Spinal cord (tissue), 10 donors: ENCODE measurements around the gene DCBLD1. TPM values are rescaled to one million over a fixed set of nuclear protein-coding genes. Genes with fewer than 3 reads are reported as not detected.

ENCODE experiments used
- DNase-seq, 6 donors: peaks; one replicate each; pipeline versions ENCODE4 v3.0.0 to v3.0.0-alpha.2; 2013 to 2015; ENCODE audit warnings: low spot score in 6 of 6, low read depth in 4 of 6
- H3K27ac ChIP-seq: one replicate; pipeline ENCODE4 v1.5.1; 2013; ENCODE audit warnings: low read depth, low read length, control low read depth
- H3K27me3 ChIP-seq: one replicate; pipeline ENCODE4 v1.6.1; 2013; ENCODE audit warnings: low read length; ENCODE audit not compliant: control insufficient read depth, insufficient read depth
- H3K36me3 ChIP-seq: one replicate; pipeline ENCODE4 v1.6.1; 2013; ENCODE audit warnings: low read length; ENCODE audit not compliant: control insufficient read depth, insufficient read depth
- H3K4me1 ChIP-seq: one replicate; pipeline ENCODE4 v1.6.1; 2013; ENCODE audit warnings: low read length; ENCODE audit not compliant: control insufficient read depth, insufficient read depth
- H3K4me3 ChIP-seq: one replicate; pipeline ENCODE4 v1.5.1; 2013; ENCODE audit warnings: low read depth, low read length, control low read depth
- H3K9me3 ChIP-seq: one replicate; pipeline ENCODE4 v1.6.1; 2013; ENCODE audit warnings: low read length; ENCODE audit not compliant: control insufficient read depth, insufficient read depth
- WGBS: methylation state at CpG from one replicate; pipeline ENCODE4 v1.1.5; 2013; ENCODE audit warnings: missing lambda C conversion rate; ENCODE audit not compliant: insufficient coverage; 5-methylcytosine and 5-hydroxymethylcytosine counted together
- polyA plus RNA-seq, 2 donors: library from polyadenylated mRNA; unstranded; fragments of 120-200 nt; gene quantifications; one replicate each; pipeline ENCODE4 v1.2.1, GENCODE V29; 2013; ENCODE audit not compliant: insufficient read length in 2 of 2
- total RNA-seq, 2 donors: library from RNA; depleted of rRNA in 1 of 2; stranded (reverse); fragments of 120-200 nt in 1 of 2; fragments of >200 nt in 1 of 2; gene quantifications; one replicate each; pipeline versions ENCODE4 v1.2.3 to v1.2.4, GENCODE V29; 2013 to 2014
- donor health status: healthy.

The DCBLD1 gene
- total and polyA plus RNA-seq, 4 donors: 7.5 to 9.4 (median 9.0) TPM

DNA sequence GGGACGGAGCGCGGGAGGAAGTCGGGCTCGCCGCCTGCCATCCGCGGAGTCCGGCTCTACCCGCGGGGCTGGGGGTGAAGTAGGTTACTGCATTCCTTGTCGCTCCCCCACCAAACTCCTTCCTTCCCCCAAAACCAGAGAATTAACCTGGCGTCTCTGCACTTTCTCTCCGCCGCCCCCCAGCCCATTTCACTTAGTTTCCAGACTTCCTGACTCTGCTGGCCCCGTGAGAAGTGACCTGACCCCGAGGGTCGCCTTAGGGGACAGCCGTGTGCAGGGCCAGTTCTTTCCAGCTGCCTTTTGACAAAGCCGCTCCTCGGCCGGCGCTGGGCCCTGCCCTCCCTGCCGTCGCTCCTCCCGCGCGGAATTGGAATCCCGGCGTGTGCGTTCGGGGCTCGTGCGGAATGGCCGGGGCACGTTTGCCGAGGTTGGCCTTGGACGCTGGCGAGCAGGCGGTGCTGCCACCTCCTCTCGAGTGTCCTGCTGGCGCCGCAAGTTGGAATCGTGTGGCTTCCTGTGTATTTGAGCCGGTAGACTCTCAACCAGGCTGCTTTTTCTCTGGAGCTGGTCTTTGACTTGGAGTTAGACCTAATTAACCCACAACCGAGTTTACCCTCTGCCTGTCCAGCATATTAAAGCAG, 650 bp downstream of the DCBLD1 start:
- Histone ChIP-seq H3K27ac (peak overlapping the region; percentile 81), H3K36me3 (no peaks in the 10 kb centered on the region), H3K27me3 (peaks cover 15% of the 10 kb centered on the region), H3K4me3 (peak overlapping the region; percentile 84), H3K4me1 (peaks cover 15% of the 10 kb centered on the region), H3K9me3 (peaks cover 2% of the 10 kb centered on the region)
- DNase-seq: peak in 5 of 6 donors; percentile 22 to 69 (median 43)
- WGBS: under 1% methylated on average over 37 of the region's 46 CpGs

- H3K27ac ChIP-seq: peak overlapping the region; percentile 81
- DNase-seq: peak in 1 of 6 donors; percentile 38
- 0% methylated on average over 4 of the region's 7 CpGs for WGBS
- peaks cover 15% of the 10 kb centered on the region for H3K27me3 ChIP-seq
- no peaks in the 10 kb centered on the region for H3K36me3 ChIP-seq
- peak overlapping the region; percentile 84 for H3K4me3 ChIP-seq
- peaks cover 2% of the 10 kb centered on the region for H3K9me3 ChIP-seq
- H3K4me1 ChIP-seq: peaks cover 15% of the 10 kb centered on the region
These were observed 1.2 kb downstream of the DCBLD1 start for GRCh38 chr6:117483645-117484016.

GRCh38 chr6:117484052-117484646, 1.7 kb downstream of the DCBLD1 start:
- no peaks in the 10 kb centered on the region for H3K36me3 ChIP-seq
- peaks cover 2% of the 10 kb centered on the region for H3K9me3 ChIP-seq
- WGBS: 100% methylated on average over 2 of the region's 8 CpGs
- H3K27ac ChIP-seq: no peak overlapping the region
- peaks cover 15% of the 10 kb centered on the region for H3K27me3 ChIP-seq
- H3K4me3 ChIP-seq: peak overlapping the region; percentile 84
- H3K4me1 ChIP-seq: peaks cover 15% of the 10 kb centered on the region
- DNase-seq: no peak

GRCh38 chr6:117485433-117485832, 3.0 kb downstream of the DCBLD1 start:
- Histone ChIP-seq H3K27me3 (peaks cover 15% of the 10 kb centered on the region), H3K36me3 (no peaks in the 10 kb centered on the region), H3K4me3 (no peak overlapping the region), H3K27ac (no peak overlapping the region), H3K9me3 (peaks cover 2% of the 10 kb centered on the region), H3K4me1 (peaks cover 15% of the 10 kb centered on the region)
- peak in 1 of 6 donors; percentile 5 for DNase-seq

DNA sequence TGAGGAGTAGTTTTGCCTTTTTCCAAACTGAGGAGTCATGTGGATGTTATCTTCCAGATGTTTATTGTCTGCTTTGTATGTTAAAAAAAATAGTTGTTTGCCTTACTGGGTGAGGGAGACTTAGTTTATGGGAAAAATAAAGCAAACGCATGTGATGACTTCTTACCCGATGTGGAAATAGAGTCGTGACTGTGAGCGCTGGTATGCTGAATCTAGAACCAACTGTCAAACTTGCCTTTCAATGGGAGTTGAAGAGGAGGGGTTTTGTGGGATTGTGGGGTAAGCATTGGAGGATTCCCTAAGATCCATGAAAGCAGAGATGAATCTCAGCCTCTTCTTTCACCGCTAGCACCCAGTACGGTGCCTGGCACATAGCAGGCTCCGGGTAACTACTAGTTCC, 5.3 kb downstream of the DCBLD1 start:
- WGBS: 94% methylated on average over 4 of the region's 7 CpGs
- Histone ChIP-seq H3K27ac (no peak overlapping the region), H3K36me3 (no peaks in the 10 kb centered on the region), H3K9me3 (peaks cover 2% of the 10 kb centered on the region), H3K4me1 (peaks cover 6% of the 10 kb centered on the region), H3K27me3 (peaks cover 3% of the 10 kb centered on the region), H3K4me3 (no peak overlapping the region)
- DNase-seq: no peak

- Histone ChIP-seq H3K4me1 (no peaks in the 10 kb centered on the region), H3K27me3 (no peaks in the 10 kb centered on the region), H3K36me3 (no peaks in the 10 kb centered on the region), H3K9me3 (peaks cover 2% of the 10 kb centered on the region), H3K27ac (no peak overlapping the region), H3K4me3 (no peak overlapping the region)
- WGBS: 81% methylated on average over 2 of the region's 2 CpGs
- DNase-seq: no peak
These were observed 6.5 kb downstream of the DCBLD1 start for GRCh38 chr6:117489003-117489402.

DNA sequence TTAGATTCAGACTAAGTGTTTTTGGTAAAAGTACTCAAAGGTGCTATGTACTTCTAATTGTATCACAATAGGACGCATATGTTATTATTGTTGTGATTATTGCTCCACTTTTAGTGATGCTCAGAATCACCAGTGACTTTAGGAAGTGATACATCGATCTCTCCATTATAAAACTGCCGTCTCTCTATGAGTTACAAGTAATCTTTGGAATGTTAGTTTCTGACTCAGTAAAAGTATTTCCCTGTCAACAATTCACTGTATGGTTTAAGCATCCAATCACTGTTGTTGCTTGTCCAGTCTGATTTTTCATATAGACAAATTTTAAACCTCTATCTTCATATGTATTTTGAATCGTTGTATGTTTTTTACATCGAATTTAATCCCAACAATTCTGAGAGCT, 9.4 kb downstream of the DCBLD1 start:
- no peak for DNase-seq
- Histone ChIP-seq H3K27me3 (no peaks in the 10 kb centered on the region), H3K36me3 (no peaks in the 10 kb centered on the region), H3K4me3 (no peak overlapping the region), H3K27ac (no peak overlapping the region), H3K4me1 (no peaks in the 10 kb centered on the region), H3K9me3 (no peaks in the 10 kb centered on the region)
- no CpG with 5 or more reads among the region's 5 CpGs for WGBS

- Histone ChIP-seq H3K36me3 (no peaks in the 10 kb centered on the region), H3K4me3 (no peak overlapping the region), H3K4me1 (no peaks in the 10 kb centered on the region), H3K9me3 (no peaks in the 10 kb centered on the region), H3K27me3 (no peaks in the 10 kb centered on the region), H3K27ac (no peak overlapping the region)
- DNase-seq: no peak
- no CpG with 5 or more reads among the region's 2 CpGs for WGBS
These were observed 11.0 kb downstream of the DCBLD1 start for GRCh38 chr6:117493470-117493869.

DNA sequence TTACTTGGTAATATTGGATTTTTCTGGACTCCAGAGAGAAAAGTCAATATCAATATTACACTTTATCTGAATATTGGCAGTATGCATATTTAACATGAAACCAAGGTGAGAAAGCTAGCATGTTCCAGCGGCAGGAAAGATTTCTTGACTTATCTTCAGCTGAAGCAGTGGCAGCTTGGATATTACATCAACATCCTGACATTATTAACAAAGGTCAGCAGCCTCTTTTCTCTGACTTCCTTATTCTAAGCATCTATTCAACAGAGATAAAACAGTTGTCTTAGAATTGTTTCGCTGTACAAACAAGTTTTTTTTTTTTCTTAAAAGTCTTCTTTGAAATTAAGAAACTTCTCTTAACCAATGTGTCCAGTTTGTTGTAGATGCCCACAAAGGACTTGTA, 11.8 kb downstream of the DCBLD1 start:
- Histone ChIP-seq H3K9me3 (no peaks in the 10 kb centered on the region), H3K4me3 (no peak overlapping the region), H3K27ac (no peak overlapping the region), H3K4me1 (no peaks in the 10 kb centered on the region), H3K27me3 (no peaks in the 10 kb centered on the region), H3K36me3 (no peaks in the 10 kb centered on the region)
- no peak for DNase-seq
- no CpG with 5 or more reads among the region's 2 CpGs for WGBS

GRCh38 chr6:117494694-117495318, 12.3 kb downstream of the DCBLD1 start:
- H3K36me3 ChIP-seq: no peaks in the 10 kb centered on the region
- H3K4me3 ChIP-seq: no peak overlapping the region
- H3K27me3 ChIP-seq: no peaks in the 10 kb centered on the region
- DNase-seq: no peak
- H3K27ac ChIP-seq: no peak overlapping the region
- H3K9me3 ChIP-seq: no peaks in the 10 kb centered on the region
- 91% methylated on average over 1 of the region's 3 CpGs for WGBS
- H3K4me1 ChIP-seq: no peaks in the 10 kb centered on the region
